HUES64 (cell line): Measurements from ENCODE around the gene ABHD10.

Experiments used
- H3K27ac ChIP-seq: 2 replicates; pipeline ENCODE4 v1.7.0; 2013; ENCODE audit warnings: low read depth, low read length, inconsistent platforms
- H3K27me3 ChIP-seq: 2 replicates; pipeline ENCODE4 v1.6.1; 2013; ENCODE audit warnings: mild to moderate bottlenecking, low read length; ENCODE audit not compliant: insufficient read depth
- H3K36me3 ChIP-seq: 2 replicates; pipeline ENCODE4 v1.6.1; 2013; ENCODE audit warnings: mild to moderate bottlenecking, low read length; ENCODE audit not compliant: insufficient read depth
- H3K4me1 ChIP-seq: 2 replicates; pipeline ENCODE4 v1.6.1; 2013; ENCODE audit warnings: mild to moderate bottlenecking, low read length, moderate library complexity; ENCODE audit not compliant: insufficient read depth
- H3K4me3 ChIP-seq: 2 replicates; pipeline ENCODE4 v1.5.1; 2013; ENCODE audit warnings: mild to moderate bottlenecking, low read length, moderate library complexity
- H3K9ac ChIP-seq: 2 replicates; pipeline ENCODE4 v1.6.1; 2013; ENCODE audit warnings: mild to moderate bottlenecking, low read depth, low read length
- H3K9me3 ChIP-seq: 2 replicates; pipeline ENCODE4 v1.6.1; 2013; ENCODE audit warnings: low read depth, low read length; ENCODE audit not compliant: insufficient read depth
- WGBS: fragments of 150-250, 120-280 bp; methylation state at CpG from one replicate; pipeline ENCODE4 v1.1.7; 2013; ENCODE audit warnings: missing lambda C conversion rate; 5-methylcytosine and 5-hydroxymethylcytosine counted together

Gene ABHD10

DNA sequence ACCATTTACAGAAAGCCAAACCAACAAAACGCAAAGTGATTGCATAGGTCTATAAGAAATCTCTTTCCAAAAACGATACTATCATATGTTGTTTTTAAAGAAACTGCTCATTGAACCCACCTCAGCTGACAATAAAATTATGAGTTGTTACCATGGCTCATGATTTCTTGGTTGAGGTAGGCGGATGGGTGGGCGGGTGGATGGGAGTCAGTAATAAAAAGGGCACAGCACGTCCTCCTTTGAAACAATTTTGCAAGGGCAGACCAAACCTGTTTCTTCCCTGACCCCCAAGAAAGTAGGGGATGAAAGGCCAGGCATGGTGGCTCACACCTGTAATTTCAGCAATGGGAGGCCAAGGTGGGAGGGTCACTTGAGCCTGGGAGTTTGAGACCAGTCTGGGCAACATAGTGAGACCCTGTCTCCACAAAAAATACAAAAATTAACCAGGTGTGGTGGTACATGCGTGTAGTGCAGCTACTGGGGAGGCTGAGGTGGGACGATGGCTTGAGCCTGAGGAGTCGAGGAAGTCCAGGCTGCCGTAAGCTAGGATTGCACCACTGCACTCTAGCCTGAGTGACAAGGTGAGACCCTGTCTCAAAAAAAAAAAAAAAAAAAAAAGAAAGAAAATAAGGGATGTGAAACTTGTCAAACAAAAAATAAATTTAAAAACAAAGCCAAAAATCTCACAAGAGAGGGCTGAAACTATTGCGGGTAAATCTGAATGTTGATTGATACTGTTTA, 2.1 kb downstream of the ABHD10 start:
- H3K4me1 ChIP-seq, result peaks cover 7% of the 10 kb centered on the region
- 93% methylated on average over 10 of the region's 10 CpGs for WGBS
- H3K36me3 ChIP-seq, result peaks cover 12% of the 10 kb centered on the region
- H3K9me3 ChIP-seq, result no peaks in the 10 kb centered on the region
- no peak overlapping the region for H3K9ac ChIP-seq
- no peaks in the 10 kb centered on the region for H3K27me3 ChIP-seq
- no peak overlapping the region for H3K27ac ChIP-seq
- H3K4me3 ChIP-seq, result no peak overlapping the region

DNA sequence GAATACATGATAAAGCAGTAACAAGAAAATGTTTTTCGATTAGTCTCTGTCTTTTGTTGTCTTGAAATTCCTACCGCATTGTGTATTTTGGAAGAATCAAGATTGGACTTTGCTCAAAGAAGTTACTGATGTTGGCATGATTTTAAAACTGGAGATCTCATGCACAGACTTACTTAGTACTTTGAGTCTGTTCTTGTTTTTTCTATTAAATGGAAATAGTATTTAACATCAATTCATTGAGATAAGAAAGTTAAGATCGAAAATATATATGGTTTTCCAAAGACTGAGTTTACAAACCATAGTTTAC, 2.6 kb downstream of the ABHD10 start:
- Histone ChIP-seq H3K9ac (no peak overlapping the region), H3K27ac (no peak overlapping the region), H3K36me3 (peaks cover 12% of the 10 kb centered on the region), H3K9me3 (no peaks in the 10 kb centered on the region), H3K27me3 (no peaks in the 10 kb centered on the region), H3K4me1 (peaks cover 7% of the 10 kb centered on the region), H3K4me3 (no peak overlapping the region)
- WGBS, result 96% methylated on average over 2 of the region's 3 CpGs

DNA sequence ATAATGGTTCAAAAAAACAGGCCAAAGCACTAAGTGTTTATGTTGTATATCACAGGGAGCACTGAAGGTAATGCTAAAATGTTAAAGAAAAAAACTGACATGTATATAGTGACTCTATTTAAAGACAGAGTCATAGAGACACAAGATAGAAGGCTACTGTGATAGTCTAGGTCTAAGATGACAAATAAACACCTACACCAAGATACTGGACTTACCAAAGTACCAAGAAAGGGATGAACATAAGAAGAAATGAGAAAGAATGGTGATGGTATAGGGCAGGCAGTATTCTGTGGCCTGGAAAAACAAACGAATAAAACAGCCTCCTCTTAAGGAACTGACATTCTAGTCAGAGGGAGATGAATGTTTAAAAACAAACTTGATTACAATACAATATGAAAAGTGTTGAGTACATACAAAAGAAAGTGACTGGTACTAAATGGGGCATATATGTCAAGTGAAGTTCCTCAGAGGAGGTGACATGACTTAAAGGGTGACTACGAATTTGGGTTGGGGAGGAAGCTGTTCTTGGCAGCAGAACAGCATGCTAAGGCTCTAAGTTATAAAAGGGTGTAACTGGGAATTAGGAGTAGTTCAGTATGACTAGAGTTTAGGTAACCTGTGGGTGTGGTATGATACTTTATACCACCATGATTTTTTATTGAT, 5.9 kb downstream of the ABHD10 start:
- peaks cover 5% of the 10 kb centered on the region for H3K4me1 ChIP-seq
- H3K9me3 ChIP-seq, result no peaks in the 10 kb centered on the region
- H3K27me3 ChIP-seq, result no peaks in the 10 kb centered on the region
- WGBS, result 92% methylated on average over 2 of the region's 2 CpGs
- peaks cover 39% of the 10 kb centered on the region for H3K36me3 ChIP-seq
- no peak overlapping the region for H3K9ac ChIP-seq
- no peak overlapping the region for H3K4me3 ChIP-seq
- no peak overlapping the region for H3K27ac ChIP-seq

GRCh38 chr3:111986800-111987199, 8.0 kb downstream of the ABHD10 start:
- Histone ChIP-seq H3K27ac (no peak overlapping the region), H3K4me1 (no peaks in the 10 kb centered on the region), H3K4me3 (no peak overlapping the region), H3K9ac (no peak overlapping the region), H3K27me3 (no peaks in the 10 kb centered on the region), H3K9me3 (no peaks in the 10 kb centered on the region), H3K36me3 (peaks cover 58% of the 10 kb centered on the region)
- 87% methylated on average over 3 of the region's 3 CpGs for WGBS

DNA sequence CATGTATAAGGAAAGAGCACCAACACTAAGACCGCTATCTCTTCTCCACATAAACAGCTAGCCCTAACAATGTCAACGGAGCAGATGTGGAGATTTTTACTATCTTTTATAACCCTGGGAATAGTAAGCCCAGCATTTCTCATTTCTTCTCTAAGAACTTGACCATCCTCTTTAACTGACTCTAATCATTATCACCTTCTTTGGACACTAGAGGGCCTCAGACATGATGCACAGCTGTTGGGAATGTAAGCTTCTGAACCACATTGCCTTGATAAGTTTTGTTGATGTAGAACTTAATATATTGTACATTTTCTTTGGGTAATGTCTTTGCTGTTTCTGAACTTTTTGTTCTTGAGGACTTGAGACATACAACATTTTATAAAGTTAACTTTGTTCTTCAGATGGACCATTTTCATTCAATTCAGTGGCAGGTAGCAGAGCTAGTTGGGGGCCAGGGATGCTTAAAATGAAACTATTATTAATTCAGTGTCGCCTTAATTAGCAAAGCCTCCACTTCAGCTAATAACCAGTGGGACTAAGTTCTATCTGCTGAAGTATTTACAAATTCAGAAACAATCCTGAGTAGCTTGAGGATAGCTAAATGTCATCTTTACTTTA, 10.3 kb downstream of the ABHD10 start:
- peaks cover 5% of the 10 kb centered on the region for H3K4me1 ChIP-seq
- H3K27ac ChIP-seq, result no peak overlapping the region
- no peaks in the 10 kb centered on the region for H3K9me3 ChIP-seq
- H3K9ac ChIP-seq, result no peak overlapping the region
- no peaks in the 10 kb centered on the region for H3K27me3 ChIP-seq
- 76% methylated on average over 3 of the region's 3 CpGs for WGBS
- H3K4me3 ChIP-seq, result no peak overlapping the region
- peaks cover 58% of the 10 kb centered on the region for H3K36me3 ChIP-seq

- Histone ChIP-seq H3K9me3 (no peaks in the 10 kb centered on the region), H3K4me3 (no peak overlapping the region), H3K27me3 (peaks cover 8% of the 10 kb centered on the region; the same call in 1 of the 2 replicates), H3K4me1 (peaks cover 5% of the 10 kb centered on the region), H3K36me3 (peaks cover 41% of the 10 kb centered on the region), H3K27ac (no peak overlapping the region), H3K9ac (no peak overlapping the region)
- 90% methylated on average over 2 of the region's 2 CpGs for WGBS
Measured at GRCh38 chr3:111993038-111993437, 14.2 kb downstream of the ABHD10 start.

DNA sequence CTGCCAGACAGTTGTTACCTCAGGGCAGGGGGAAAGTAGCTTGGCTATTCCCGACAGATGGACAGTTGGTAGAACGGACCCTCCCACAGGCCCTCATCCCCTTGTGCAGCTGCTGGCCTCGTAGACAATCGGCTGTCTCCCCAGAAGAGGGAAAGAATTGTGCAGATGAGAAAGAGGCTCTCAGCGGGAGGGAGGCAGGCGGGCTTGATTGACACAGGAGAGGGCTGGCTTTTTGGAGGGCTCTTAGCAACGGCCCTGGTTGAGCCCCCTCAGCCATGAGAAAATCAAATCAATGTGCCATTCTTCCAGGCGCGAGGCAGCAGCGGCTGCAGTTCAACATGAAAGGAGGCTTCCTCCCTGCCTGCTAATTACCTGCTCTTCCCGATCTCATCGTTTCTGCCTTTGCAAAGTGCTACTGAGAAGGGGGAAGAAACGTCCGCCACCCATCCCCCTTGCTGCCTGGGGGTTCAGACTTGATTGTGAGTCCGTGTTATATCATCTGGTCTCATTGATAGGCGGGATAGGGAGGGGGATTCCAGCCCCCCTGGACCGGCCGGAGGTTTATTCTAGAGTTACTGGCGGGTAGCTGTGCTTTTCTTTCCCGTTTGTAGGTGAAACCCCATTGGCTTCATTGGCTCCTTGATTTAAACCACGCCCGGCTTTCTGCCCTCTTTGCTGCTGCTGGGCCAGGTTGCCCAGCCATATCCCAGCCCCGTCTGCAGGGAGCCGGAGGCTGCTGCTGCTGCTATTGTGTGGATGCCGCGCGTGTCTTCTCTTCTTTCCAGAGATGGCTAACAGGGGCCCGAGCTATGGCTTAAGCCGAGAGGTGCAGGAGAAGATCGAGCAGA, 20.0 kb downstream of the ABHD10 start, which contains the start of gene TAGLN3:
Gene TAGLN3 (plus strand): TSS at position 287 of the 848 bp plus-strand sequence. CDS start 501 bp downstream, at position 788.
- peak within 1 kb of the TSS; percentile 78 for H3K4me3 ChIP-seq
- peaks cover 30% of the 10 kb centered on the region for H3K4me1 ChIP-seq
- H3K36me3 ChIP-seq, result no peaks in the 10 kb centered on the region
- no peaks in the 10 kb centered on the region for H3K9me3 ChIP-seq
- H3K27ac ChIP-seq, result peak within 1 kb of the TSS; percentile 38
- peak within 1 kb of the TSS; percentile 71 for H3K9ac ChIP-seq
- H3K27me3 ChIP-seq, result peaks cover 36% of the 10 kb centered on the region
- 2% methylated on average over 30 of the region's 30 CpGs for WGBS

DNA sequence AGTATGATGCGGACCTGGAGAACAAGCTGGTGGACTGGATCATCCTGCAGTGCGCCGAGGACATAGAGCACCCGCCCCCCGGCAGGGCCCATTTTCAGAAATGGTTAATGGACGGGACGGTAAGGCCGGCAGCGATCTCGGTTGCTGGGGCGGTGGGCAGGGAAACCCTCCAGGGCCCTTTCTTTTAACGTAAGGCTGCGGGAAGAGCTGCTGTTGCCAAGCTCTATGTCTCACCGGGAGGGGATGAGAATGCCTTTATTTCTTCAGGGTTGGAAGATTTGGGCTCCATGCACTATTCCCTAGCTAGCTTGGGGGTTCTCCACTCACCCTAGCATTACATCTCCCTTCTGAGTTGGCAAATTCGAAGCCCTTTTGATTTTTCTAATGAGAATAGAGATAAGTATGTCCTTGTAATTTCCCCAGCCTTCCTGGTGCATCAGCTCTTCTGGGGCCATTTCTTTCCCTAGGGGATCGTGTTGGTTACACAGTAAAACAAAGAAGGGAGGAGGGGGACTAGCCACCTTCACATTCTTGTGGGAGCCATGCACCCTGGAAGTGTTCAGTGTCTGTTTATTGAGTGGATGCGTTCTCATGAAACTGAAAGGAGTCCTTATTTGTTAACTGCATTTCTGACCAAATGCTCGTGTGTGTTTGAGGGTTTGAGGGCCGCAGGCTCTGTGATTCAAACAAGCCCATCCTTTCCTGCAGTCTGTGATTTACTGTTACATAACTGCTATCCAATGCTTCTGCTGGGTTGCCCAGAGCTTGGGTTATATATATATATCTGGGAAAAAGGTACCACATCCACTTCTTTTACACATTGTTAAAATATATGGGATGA, 20.9 kb downstream of the ABHD10 start:
- WGBS, result 8% methylated on average over 18 of the region's 19 CpGs
- Histone ChIP-seq H3K9me3 (no peaks in the 10 kb centered on the region), H3K4me1 (peaks cover 34% of the 10 kb centered on the region), H3K9ac (peak overlapping the region; percentile 71), H3K4me3 (peak overlapping the region; percentile 78), H3K27me3 (peaks cover 36% of the 10 kb centered on the region), H3K36me3 (no peaks in the 10 kb centered on the region), H3K27ac (peak overlapping the region; percentile 38; the same call in 1 of the 2 replicates)

- Histone ChIP-seq H3K4me1 (peaks cover 34% of the 10 kb centered on the region), H3K27ac (no peak overlapping the region), H3K4me3 (peak overlapping the region; percentile 78), H3K9ac (no peak overlapping the region), H3K9me3 (no peaks in the 10 kb centered on the region), H3K27me3 (peaks cover 36% of the 10 kb centered on the region), H3K36me3 (peaks cover 4% of the 10 kb centered on the region; the same call in 1 of the 2 replicates)
- 48% methylated on average over 5 of the region's 5 CpGs for WGBS
Measured at GRCh38 chr3:112000367-112000771, 21.5 kb downstream of the ABHD10 start.

GRCh38 chr3:112000966-112001365, 22.1 kb downstream of the ABHD10 start:
- 17% methylated on average over 2 of the region's 2 CpGs for WGBS
- no peak overlapping the region for H3K27ac ChIP-seq
- no peak overlapping the region for H3K9ac ChIP-seq
- peaks cover 6% of the 10 kb centered on the region; the same call in 1 of the 2 replicates for H3K36me3 ChIP-seq
- H3K4me1 ChIP-seq, result peaks cover 34% of the 10 kb centered on the region
- peak overlapping the region; percentile 78 for H3K4me3 ChIP-seq
- no peaks in the 10 kb centered on the region for H3K9me3 ChIP-seq
- H3K27me3 ChIP-seq, result peaks cover 36% of the 10 kb centered on the region
